ENCODE results near the gene PPEF2.
"Not testable (repeated sequence)": the region's sequence is repeated elsewhere in the genome, so short reads cannot be mapped to it uniquely, and the experiment has no call there.

The PPEF2 gene

DNA sequence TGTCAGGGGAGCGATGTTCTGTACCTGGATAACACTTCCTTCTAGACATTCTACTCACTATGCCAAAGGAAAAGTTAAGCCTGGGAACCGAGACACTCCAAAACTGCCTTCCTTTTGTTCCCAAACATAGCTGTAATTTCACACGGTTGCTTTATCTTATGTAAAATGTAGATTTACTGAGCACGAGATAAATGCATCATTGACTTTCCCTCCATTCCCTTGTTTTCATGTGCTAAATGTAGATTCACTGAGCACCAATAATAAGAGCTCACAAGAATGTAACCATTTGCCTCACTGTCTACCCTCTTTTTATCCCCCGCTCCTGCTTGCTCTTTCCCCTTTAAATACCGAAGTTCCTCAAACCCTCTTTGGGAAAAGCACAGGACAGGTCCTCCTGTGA, 10.7 kb upstream of the PPEF2 start:
- H3K4me3 Mint-ChIP-seq, result no peak overlapping the region
- no peaks in the 10 kb centered on the region for H3K4me1 Mint-ChIP-seq (ENCODE audit: low read depth)
- no peaks in the 10 kb centered on the region for H3K9me3 Mint-ChIP-seq (ENCODE audit: low read depth)
- no peaks in the 10 kb centered on the region for H3K27me3 Mint-ChIP-seq
- H3K27ac Mint-ChIP-seq, result no peak overlapping the region
- H3K36me3 Mint-ChIP-seq, result peaks cover 14% of the 10 kb centered on the region

- not testable (repeated sequence) for H3K27ac Mint-ChIP-seq; H3K9me3 Mint-ChIP-seq (ENCODE audit: low read depth); H3K27me3 Mint-ChIP-seq; H3K4me3 Mint-ChIP-seq; H3K4me1 Mint-ChIP-seq (ENCODE audit: low read depth)
- peaks cover 14% of the 10 kb centered on the region for H3K36me3 Mint-ChIP-seq
Observed at GRCh38 chr4:75910831-75911230, 8.6 kb upstream of the PPEF2 start.

DNA sequence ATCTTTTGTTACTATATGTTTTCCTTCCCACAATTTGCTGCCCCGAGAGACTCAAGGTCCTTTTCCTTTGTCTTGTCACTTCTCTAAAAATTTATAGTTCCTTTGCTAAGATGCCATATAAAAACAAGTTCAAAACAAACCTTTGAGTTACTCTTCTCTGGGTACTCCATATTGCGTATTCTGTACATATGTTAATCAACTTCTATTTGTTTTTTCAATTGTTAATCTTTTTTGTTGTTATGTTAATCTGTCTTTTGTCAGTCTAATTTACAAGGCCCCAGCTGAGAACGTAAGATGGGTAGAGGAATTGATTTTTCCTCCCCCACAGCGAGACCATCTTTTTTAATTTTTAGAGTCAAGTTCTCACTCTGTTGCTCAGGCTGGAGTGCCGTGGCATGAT, 7.2 kb upstream of the PPEF2 start:
- Mint-ChIP-seq H3K27ac (no peak overlapping the region), H3K27me3 (no peaks in the 10 kb centered on the region), H3K9me3 (ENCODE audit: low read depth) (no peaks in the 10 kb centered on the region), H3K4me1 (ENCODE audit: low read depth) (no peaks in the 10 kb centered on the region), H3K4me3 (no peak overlapping the region), H3K36me3 (peaks cover 14% of the 10 kb centered on the region)

GRCh38 chr4:75908555-75908954, 6.3 kb upstream of the PPEF2 start:
- H3K9me3 Mint-ChIP-seq (ENCODE audit: low read depth), result no peaks in the 10 kb centered on the region
- no peaks in the 10 kb centered on the region for H3K27me3 Mint-ChIP-seq
- no peak overlapping the region for H3K4me3 Mint-ChIP-seq
- H3K36me3 Mint-ChIP-seq, result peaks cover 14% of the 10 kb centered on the region
- no peak overlapping the region for H3K27ac Mint-ChIP-seq
- H3K4me1 Mint-ChIP-seq (ENCODE audit: low read depth), result no peaks in the 10 kb centered on the region

- Mint-ChIP-seq H3K4me1 (ENCODE audit: low read depth) (no peaks in the 10 kb centered on the region), H3K4me3 (no peak overlapping the region), H3K9me3 (ENCODE audit: low read depth) (no peaks in the 10 kb centered on the region), H3K27ac (no peak overlapping the region), H3K36me3 (peaks cover 14% of the 10 kb centered on the region), H3K27me3 (no peaks in the 10 kb centered on the region)
Observed at GRCh38 chr4:75907966-75908365, 5.7 kb upstream of the PPEF2 start.

DNA sequence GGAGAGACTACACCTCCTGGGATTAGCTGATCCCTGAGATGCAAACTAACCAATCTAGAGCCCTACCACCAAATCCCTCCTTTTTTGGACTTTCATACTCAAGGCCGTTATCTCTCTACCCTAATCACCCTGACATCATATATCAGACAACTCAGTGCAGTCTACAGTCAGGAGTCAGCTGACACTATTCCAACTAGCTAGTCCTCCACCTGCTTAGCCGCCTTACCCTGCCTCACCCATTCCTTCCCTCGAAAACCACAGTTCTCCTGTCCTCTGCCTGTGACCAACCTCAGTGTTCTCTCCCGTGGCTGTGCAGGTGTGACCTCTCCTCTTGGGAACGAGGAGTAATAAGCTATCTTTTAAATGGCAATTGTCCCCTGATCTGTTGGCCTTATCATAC, 1.8 kb upstream of the PPEF2 start:
- no peaks in the 10 kb centered on the region for H3K36me3 Mint-ChIP-seq
- H3K27me3 Mint-ChIP-seq, result peaks cover 1% of the 10 kb centered on the region
- H3K4me1 Mint-ChIP-seq (ENCODE audit: low read depth), result no peaks in the 10 kb centered on the region
- no peaks in the 10 kb centered on the region for H3K9me3 Mint-ChIP-seq (ENCODE audit: low read depth)
- no peak overlapping the region for H3K4me3 Mint-ChIP-seq
- no peak overlapping the region for H3K27ac Mint-ChIP-seq

DNA sequence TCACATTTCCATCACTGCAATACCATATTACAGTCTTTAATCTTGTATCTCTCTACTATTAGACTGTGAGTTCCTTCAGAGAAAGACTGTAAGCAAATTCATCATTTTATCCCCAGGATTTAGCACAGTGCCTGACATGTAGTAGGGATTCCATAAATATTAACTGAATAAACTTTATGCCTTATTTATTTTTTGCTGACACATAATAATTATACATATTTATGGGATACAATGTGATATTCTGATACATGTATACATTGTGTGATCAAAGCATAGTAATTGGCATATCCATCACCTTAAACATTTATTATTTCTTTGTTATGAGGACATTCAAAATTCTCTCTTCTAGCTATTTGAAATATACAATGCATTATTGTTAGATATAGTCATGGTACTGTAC, 3.7 kb downstream of the PPEF2 start:
- H3K36me3 Mint-ChIP-seq, result no peaks in the 10 kb centered on the region
- H3K4me1 Mint-ChIP-seq (ENCODE audit: low read depth), result no peaks in the 10 kb centered on the region
- H3K27me3 Mint-ChIP-seq, result peaks cover 1% of the 10 kb centered on the region
- no peak overlapping the region for H3K4me3 Mint-ChIP-seq
- H3K27ac Mint-ChIP-seq, result no peak overlapping the region
- no peaks in the 10 kb centered on the region for H3K9me3 Mint-ChIP-seq (ENCODE audit: low read depth)

- H3K4me1 Mint-ChIP-seq (ENCODE audit: low read depth), result no peaks in the 10 kb centered on the region
- H3K36me3 Mint-ChIP-seq, result no peaks in the 10 kb centered on the region
- H3K9me3 Mint-ChIP-seq (ENCODE audit: low read depth), result no peaks in the 10 kb centered on the region
- H3K4me3 Mint-ChIP-seq, result no peak overlapping the region
- no peaks in the 10 kb centered on the region for H3K27me3 Mint-ChIP-seq
- no peak overlapping the region for H3K27ac Mint-ChIP-seq
Observed at GRCh38 chr4:75895744-75896314, 6.4 kb downstream of the PPEF2 start.

DNA sequence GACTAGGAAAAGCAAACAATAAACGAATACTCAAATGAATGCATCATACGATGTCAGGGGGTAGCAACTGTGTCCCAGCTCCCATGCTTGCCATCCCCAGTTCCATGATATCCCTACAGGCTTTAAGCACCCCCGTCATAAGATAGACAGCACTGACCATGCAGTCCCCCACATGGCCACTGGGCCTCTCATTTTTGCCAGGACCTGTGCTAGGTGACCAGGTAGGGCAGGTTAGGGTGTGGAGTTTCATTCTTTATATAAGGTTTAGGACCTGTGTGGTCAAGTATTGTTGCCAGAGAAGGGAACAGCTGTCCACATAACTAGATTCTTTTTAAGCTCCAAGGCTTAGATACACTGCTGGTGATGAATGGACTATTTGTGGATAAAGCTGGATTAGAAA, 9.7 kb downstream of the PPEF2 start:
- H3K9me3 Mint-ChIP-seq (ENCODE audit: low read depth), result no peaks in the 10 kb centered on the region
- H3K27me3 Mint-ChIP-seq, result no peaks in the 10 kb centered on the region
- H3K4me1 Mint-ChIP-seq (ENCODE audit: low read depth), result no peaks in the 10 kb centered on the region
- no peak overlapping the region for H3K27ac Mint-ChIP-seq
- no peaks in the 10 kb centered on the region for H3K36me3 Mint-ChIP-seq
- no peak overlapping the region for H3K4me3 Mint-ChIP-seq

GRCh38 chr4:75891611-75892010, 10.6 kb downstream of the PPEF2 start:
- Mint-ChIP-seq H3K27me3 (no peaks in the 10 kb centered on the region), H3K4me3 (no peak overlapping the region), H3K9me3 (ENCODE audit: low read depth) (no peaks in the 10 kb centered on the region), H3K27ac (no peak overlapping the region), H3K36me3 (no peaks in the 10 kb centered on the region), H3K4me1 (ENCODE audit: low read depth) (no peaks in the 10 kb centered on the region)

GRCh38 chr4:75889537-75890199, 12.6 kb downstream of the PPEF2 start:
- no peaks in the 10 kb centered on the region for H3K36me3 Mint-ChIP-seq
- H3K27ac Mint-ChIP-seq, result no peak overlapping the region
- no peaks in the 10 kb centered on the region for H3K4me1 Mint-ChIP-seq (ENCODE audit: low read depth)
- no peak overlapping the region for H3K4me3 Mint-ChIP-seq
- no peaks in the 10 kb centered on the region for H3K9me3 Mint-ChIP-seq (ENCODE audit: low read depth)
- H3K27me3 Mint-ChIP-seq, result no peaks in the 10 kb centered on the region

- Mint-ChIP-seq H3K4me3 (no peak overlapping the region), H3K9me3 (ENCODE audit: low read depth) (no peaks in the 10 kb centered on the region), H3K36me3 (peaks cover 3% of the 10 kb centered on the region), H3K27me3 (no peaks in the 10 kb centered on the region), H3K27ac (no peak overlapping the region), H3K4me1 (ENCODE audit: low read depth) (no peaks in the 10 kb centered on the region)
Observed at GRCh38 chr4:75886104-75886503, 16.1 kb downstream of the PPEF2 start.

GRCh38 chr4:75881476-75881875, 20.8 kb downstream of the PPEF2 start:
- no peak overlapping the region for H3K4me3 Mint-ChIP-seq
- no peaks in the 10 kb centered on the region for H3K27me3 Mint-ChIP-seq
- peaks cover 3% of the 10 kb centered on the region for H3K36me3 Mint-ChIP-seq
- H3K27ac Mint-ChIP-seq, result no peak overlapping the region
- no peaks in the 10 kb centered on the region for H3K4me1 Mint-ChIP-seq (ENCODE audit: low read depth)
- H3K9me3 Mint-ChIP-seq (ENCODE audit: low read depth), result no peaks in the 10 kb centered on the region

GRCh38 chr4:75880278-75880677, 22.0 kb downstream of the PPEF2 start:
- peaks cover 3% of the 10 kb centered on the region for H3K36me3 Mint-ChIP-seq
- no peak overlapping the region for H3K4me3 Mint-ChIP-seq
- no peak overlapping the region for H3K27ac Mint-ChIP-seq
- no peaks in the 10 kb centered on the region for H3K27me3 Mint-ChIP-seq
- H3K4me1 Mint-ChIP-seq (ENCODE audit: low read depth), result no peaks in the 10 kb centered on the region
- no peaks in the 10 kb centered on the region for H3K9me3 Mint-ChIP-seq (ENCODE audit: low read depth)

DNA sequence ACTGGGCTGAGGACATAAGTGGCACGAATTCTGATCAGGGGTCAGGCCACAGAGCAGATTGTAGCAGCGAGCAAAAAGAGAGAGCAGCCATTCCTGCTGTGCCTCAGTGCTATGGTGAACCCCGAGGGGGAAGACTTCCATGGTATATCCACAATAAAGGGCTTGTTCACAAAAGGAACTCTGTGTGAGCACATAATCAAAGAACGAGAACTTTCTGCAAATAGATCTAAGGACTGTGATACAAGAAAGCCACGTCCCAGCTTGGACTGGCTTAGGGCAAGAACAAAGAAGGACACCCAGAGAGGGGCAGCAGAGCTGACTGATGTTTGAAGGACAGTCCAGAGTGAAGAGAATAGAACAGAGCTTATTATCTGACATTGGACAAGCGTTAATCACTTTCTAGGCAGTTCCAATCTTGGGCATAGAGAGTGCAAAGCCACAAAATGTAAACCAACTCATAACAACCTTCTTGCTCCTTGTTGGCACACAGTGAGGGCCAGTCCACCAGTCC, 24.0 kb downstream of the PPEF2 start:
- Mint-ChIP-seq H3K27ac (no peak overlapping the region), H3K27me3 (no peaks in the 10 kb centered on the region), H3K4me1 (ENCODE audit: low read depth) (no peaks in the 10 kb centered on the region), H3K4me3 (no peak overlapping the region), H3K9me3 (ENCODE audit: low read depth) (no peaks in the 10 kb centered on the region), H3K36me3 (peaks cover 3% of the 10 kb centered on the region)

- Mint-ChIP-seq H3K27me3 (no peaks in the 10 kb centered on the region), H3K4me3 (no peak overlapping the region), H3K9me3 (ENCODE audit: low read depth) (no peaks in the 10 kb centered on the region), H3K27ac (no peak overlapping the region), H3K36me3 (no peaks in the 10 kb centered on the region), H3K4me1 (ENCODE audit: low read depth) (no peaks in the 10 kb centered on the region)
Observed at GRCh38 chr4:75876218-75876617, 26.0 kb downstream of the PPEF2 start.

All from activated naive CD8-positive, alpha-beta T cell (primary cell).